HL-60 (cell line): Measurements from ENCODE around the gene ASF1A.

Experiments
- DNase-seq, 2 experiments: peaks; one replicate each; pipeline ENCODE4 v3.0.0-alpha.2; 2010 to 2020; ENCODE audit warnings: low read depth in 1 of 2, low spot score in 1 of 2
- H3K27ac ChIP-seq: fragments of 250-450 bp; sonication (Bioruptor Pico); replicated peaks from 2 replicates; pipeline ENCODE4 v1.5.1; 2020; ENCODE audit warnings: mild to moderate bottlenecking, moderate library complexity
- H3K27me3 ChIP-seq: fragments of 250-450 bp; sonication (Bioruptor Pico); 2 replicates; pipeline ENCODE4 v1.5.1; 2021; ENCODE audit warnings: mild to moderate bottlenecking, moderate library complexity; ENCODE audit not compliant: insufficient read depth, poor library complexity, severe bottlenecking
- H3K4me3 ChIP-seq: replicated peaks from 2 replicates; pipeline ENCODE4 v1.5.1; 2011; ENCODE audit warnings: mild to moderate bottlenecking, control low read depth, low read length; ENCODE audit not compliant: insufficient read depth
- CTCF ChIP-seq: IDR thresholded peaks from one replicate; pipeline ENCODE4 v1.5.1; 2011; ENCODE audit warnings: low read length, control low read depth, inconsistent platforms; ENCODE audit not compliant: insufficient read depth
- GABPA ChIP-seq: IDR thresholded peaks from 2 replicates; pipeline ENCODE4 v1.6.1; 2012; ENCODE audit warnings: low read depth
- POLR2AphosphoS5 ChIP-seq: IDR thresholded peaks from 2 replicates; pipeline ENCODE4 v1.6.1; 2012; ENCODE audit warnings: low read depth
- REST ChIP-seq: IDR thresholded peaks from 2 replicates; pipeline ENCODE4 v1.6.1; 2012; ENCODE audit warnings: low read depth; ENCODE audit not compliant: insufficient replicate concordance
- SPI1 ChIP-seq: IDR thresholded peaks from 2 replicates; pipeline ENCODE4 v1.6.1; 2012; ENCODE audit warnings: low read depth, mild to moderate bottlenecking, borderline replicate concordance

The ASF1A gene

GRCh38 chr6:118872318-118872717, 21.6 kb upstream of the ASF1A start:
- TF ChIP-seq REST: no peak
- no peak for TF ChIP-seq GABPA
- TF ChIP-seq SPI1: no peak
- TF ChIP-seq POLR2AphosphoS5: no peak
- no peak for TF ChIP-seq CTCF
- H3K27ac ChIP-seq: no peak overlapping the region
- H3K4me3 ChIP-seq: no peak overlapping the region
- no peaks in the 10 kb centered on the region for H3K27me3 ChIP-seq
- no peak for DNase-seq

- TF ChIP-seq REST (no peak), CTCF (no peak), GABPA (no peak), SPI1 (no peak), POLR2AphosphoS5 (no peak)
- DNase-seq: no peak
- H3K4me3 ChIP-seq: no peak overlapping the region
- H3K27me3 ChIP-seq: no peaks in the 10 kb centered on the region
- H3K27ac ChIP-seq: no peak overlapping the region
These were observed 21.2 kb upstream of the ASF1A start for GRCh38 chr6:118872726-118873125.

- no peak overlapping the region for H3K27ac ChIP-seq
- DNase-seq: no peak
- TF ChIP-seq POLR2AphosphoS5 (no peak), REST (no peak), CTCF (no peak), GABPA (no peak), SPI1 (no peak)
These were observed 20.7 kb upstream of the ASF1A start for GRCh38 chr6:118873239-118873638.

More at GRCh38 chr6:118873239-118873638, 20.7 kb upstream of the ASF1A start:
- no peak overlapping the region for H3K4me3 ChIP-seq
- H3K27me3 ChIP-seq: no peaks in the 10 kb centered on the region
